ENCODE measurements around the gene ADRA1B. TPM values are rescaled to one million over a fixed set of nuclear protein-coding genes. Genes with fewer than 3 reads are reported as not detected.

The ADRA1B gene
- total and polyA plus RNA-seq, 10 of the 15 experiments (the other 5 are each of a cell fraction or from before 2014, with no cell fraction given): 0.04 TPM; not detected in 9

DNA sequence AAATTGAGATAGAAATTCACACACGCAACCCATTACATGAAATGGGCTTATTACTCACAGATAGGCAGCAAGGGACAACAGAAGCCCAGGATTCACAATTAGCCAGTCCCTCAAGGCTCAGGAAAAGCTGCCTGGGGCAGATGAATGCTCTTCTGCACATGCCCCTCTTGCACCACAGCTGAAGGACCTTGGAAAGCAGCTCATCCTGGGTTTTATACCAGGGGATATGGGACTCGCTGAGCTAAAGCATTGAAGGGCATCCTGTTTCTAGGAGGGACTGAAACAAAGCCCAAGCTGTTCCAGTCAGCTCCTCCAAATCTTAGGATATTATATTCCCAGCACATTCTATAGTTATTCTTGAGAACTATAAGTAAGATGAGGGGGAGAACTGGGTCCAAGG is 76.9 kb downstream of the ADRA1B start:
- 56% methylated on average over 2 of the region's 2 CpGs for WGBS (ENCODE audit: insufficient coverage, insufficient replicate concordance, low lambda C conversion rate, missing lambda C conversion rate)
- Histone ChIP-seq H3K36me3 (ENCODE audit: control insufficient read depth in 2 of 2, insufficient read depth in 2 of 2, low read length in 1 of 2) (no peaks in the 10 kb centered on the region), H3K4me1 (ENCODE audit: control insufficient read depth, insufficient read depth, low read length) (no peaks in the 10 kb centered on the region), H3K9ac (ENCODE audit: control insufficient read depth, insufficient read depth, low read length) (no peak overlapping the region), H3K27ac (ENCODE audit: control insufficient read depth, insufficient read depth) (no peak overlapping the region), H3K4me3 (no peak overlapping the region), H3K4me2 (ENCODE audit: control insufficient read depth, insufficient read depth) (no peak overlapping the region), H2AFZ (ENCODE audit: control insufficient read depth, low read depth, low read length) (no peak overlapping the region), H3K9me3 (replicated peaks; ENCODE audit: control insufficient read depth, insufficient read depth, low read length) (peaks cover 6% of the 10 kb centered on the region; the same call in 2 of the 3 replicates), H3K27me3 (replicated peaks in 1 of 2; ENCODE audit: control insufficient read depth in 2 of 2, insufficient read depth in 2 of 2, low read length in 1 of 2) (peaks cover 0 to 3% of the 10 kb centered on the region in 2 experiments; a peak in 2 of 4 replicates), H3K79me2 (ENCODE audit: control insufficient read depth, insufficient read depth, low read length) (no peaks in the 10 kb centered on the region), H4K20me1 (ENCODE audit: control insufficient read depth, insufficient read depth) (no peaks in the 10 kb centered on the region)
- no TSS peak for BruUV-seq (replicated peaks)
- in situ Hi-C loops (cut with MboI) (no loop called here), intact Hi-C loops (cut with micrococcal nuclease; ENCODE audit: unreplicated experiment) (no loop called here)
- FAIRE-seq (no peak), ATAC-seq (no peak), DNase-seq (ENCODE audit: low read depth, low spot score) (no peak)
- POLR2A ChIA-PET: no interaction called here
- SMC1A ChIA-PET (ENCODE audit: uncharacterized antibody, unreplicated experiment): no interaction called here
- CTCF ChIA-PET: interaction anchor here (0.6 to 1.5 kb wide), 3 partner anchors 29 to 846 kb away, joined by 3 to 4 read pairs (median 4); no protein-coding TSS in a partner anchor
- TF ChIP-seq, protein P1, sequence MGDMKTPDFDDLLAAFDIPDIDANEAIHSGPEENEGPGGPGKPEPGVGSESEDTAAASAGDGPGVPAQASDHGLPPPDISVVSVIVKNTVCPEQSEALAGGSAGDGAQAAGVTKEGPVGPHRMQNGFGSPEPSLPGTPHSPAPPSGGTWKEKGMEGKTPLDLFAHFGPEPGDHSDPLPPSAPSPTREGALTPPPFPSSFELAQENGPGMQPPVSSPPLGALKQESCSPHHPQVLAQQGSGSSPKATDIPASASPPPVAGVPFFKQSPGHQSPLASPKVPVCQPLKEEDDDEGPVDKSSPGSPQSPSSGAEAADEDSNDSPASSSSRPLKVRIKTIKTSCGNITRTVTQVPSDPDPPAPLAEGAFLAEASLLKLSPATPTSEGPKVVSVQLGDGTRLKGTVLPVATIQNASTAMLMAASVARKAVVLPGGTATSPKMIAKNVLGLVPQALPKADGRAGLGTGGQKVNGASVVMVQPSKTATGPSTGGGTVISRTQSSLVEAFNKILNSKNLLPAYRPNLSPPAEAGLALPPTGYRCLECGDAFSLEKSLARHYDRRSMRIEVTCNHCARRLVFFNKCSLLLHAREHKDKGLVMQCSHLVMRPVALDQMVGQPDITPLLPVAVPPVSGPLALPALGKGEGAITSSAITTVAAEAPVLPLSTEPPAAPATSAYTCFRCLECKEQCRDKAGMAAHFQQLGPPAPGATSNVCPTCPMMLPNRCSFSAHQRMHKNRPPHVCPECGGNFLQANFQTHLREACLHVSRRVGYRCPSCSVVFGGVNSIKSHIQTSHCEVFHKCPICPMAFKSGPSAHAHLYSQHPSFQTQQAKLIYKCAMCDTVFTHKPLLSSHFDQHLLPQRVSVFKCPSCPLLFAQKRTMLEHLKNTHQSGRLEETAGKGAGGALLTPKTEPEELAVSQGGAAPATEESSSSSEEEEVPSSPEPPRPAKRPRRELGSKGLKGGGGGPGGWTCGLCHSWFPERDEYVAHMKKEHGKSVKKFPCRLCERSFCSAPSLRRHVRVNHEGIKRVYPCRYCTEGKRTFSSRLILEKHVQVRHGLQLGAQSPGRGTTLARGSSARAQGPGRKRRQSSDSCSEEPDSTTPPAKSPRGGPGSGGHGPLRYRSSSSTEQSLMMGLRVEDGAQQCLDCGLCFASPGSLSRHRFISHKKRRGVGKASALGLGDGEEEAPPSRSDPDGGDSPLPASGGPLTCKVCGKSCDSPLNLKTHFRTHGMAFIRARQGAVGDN (IDR thresholded peaks at IDR 0.05): no peak
- TF ChIP-seq ASH2L (IDR thresholded peaks at IDR 0.05; ENCODE audit: borderline replicate concordance, low read depth): no peak
- TF ChIP-seq, protein P2, sequence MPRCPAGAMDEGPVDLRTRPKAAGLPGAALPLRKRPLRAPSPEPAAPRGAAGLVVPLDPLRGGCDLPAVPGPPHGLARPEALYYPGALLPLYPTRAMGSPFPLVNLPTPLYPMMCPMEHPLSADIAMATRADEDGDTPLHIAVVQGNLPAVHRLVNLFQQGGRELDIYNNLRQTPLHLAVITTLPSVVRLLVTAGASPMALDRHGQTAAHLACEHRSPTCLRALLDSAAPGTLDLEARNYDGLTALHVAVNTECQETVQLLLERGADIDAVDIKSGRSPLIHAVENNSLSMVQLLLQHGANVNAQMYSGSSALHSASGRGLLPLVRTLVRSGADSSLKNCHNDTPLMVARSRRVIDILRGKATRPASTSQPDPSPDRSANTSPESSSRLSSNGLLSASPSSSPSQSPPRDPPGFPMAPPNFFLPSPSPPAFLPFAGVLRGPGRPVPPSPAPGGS (IDR thresholded peaks at IDR 0.05; ENCODE audit: borderline replicate concordance, insufficient read depth, low read depth, low read length, poor library complexity, severe bottlenecking): no peak
- RAD21 ChIA-PET (ENCODE audit: unreplicated experiment): no interaction called here
